Measurements from ENCODE around the gene ELANE.

The ELANE gene

GRCh38 chr19:861756-862580 is 9.9 kb downstream of the ELANE start:
- H3K4me3 ChIP-seq (ENCODE audit: low read length): no peak overlapping the region
- TF ChIP-seq, protein P1, sequence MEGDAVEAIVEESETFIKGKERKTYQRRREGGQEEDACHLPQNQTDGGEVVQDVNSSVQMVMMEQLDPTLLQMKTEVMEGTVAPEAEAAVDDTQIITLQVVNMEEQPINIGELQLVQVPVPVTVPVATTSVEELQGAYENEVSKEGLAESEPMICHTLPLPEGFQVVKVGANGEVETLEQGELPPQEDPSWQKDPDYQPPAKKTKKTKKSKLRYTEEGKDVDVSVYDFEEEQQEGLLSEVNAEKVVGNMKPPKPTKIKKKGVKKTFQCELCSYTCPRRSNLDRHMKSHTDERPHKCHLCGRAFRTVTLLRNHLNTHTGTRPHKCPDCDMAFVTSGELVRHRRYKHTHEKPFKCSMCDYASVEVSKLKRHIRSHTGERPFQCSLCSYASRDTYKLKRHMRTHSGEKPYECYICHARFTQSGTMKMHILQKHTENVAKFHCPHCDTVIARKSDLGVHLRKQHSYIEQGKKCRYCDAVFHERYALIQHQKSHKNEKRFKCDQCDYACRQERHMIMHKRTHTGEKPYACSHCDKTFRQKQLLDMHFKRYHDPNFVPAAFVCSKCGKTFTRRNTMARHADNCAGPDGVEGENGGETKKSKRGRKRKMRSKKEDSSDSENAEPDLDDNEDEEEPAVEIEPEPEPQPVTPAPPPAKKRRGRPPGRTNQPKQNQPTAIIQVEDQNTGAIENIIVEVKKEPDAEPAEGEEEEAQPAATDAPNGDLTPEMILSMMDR (conservative IDR thresholded peaks at IDR 0.05; ENCODE audit: low read depth, low read length): peak; percentile 23

GRCh38 chr19:862581-863314 is 10.6 kb downstream of the ELANE start:
- TF ChIP-seq, protein P1 (conservative IDR thresholded peaks at IDR 0.05; ENCODE audit: low read depth, low read length): no peak
- DNase-seq (ENCODE audit: low read depth): no peak
- no peak overlapping the region for H3K4me3 ChIP-seq (ENCODE audit: low read length)

More at GRCh38 chr19:861756-862580, 9.9 kb downstream of the ELANE start:
- DNase-seq (ENCODE audit: low read depth): no peak

GRCh38 chr19:863315-863620 is 11.2 kb downstream of the ELANE start:
- no peak overlapping the region for H3K4me3 ChIP-seq (ENCODE audit: low read length)

DNA sequence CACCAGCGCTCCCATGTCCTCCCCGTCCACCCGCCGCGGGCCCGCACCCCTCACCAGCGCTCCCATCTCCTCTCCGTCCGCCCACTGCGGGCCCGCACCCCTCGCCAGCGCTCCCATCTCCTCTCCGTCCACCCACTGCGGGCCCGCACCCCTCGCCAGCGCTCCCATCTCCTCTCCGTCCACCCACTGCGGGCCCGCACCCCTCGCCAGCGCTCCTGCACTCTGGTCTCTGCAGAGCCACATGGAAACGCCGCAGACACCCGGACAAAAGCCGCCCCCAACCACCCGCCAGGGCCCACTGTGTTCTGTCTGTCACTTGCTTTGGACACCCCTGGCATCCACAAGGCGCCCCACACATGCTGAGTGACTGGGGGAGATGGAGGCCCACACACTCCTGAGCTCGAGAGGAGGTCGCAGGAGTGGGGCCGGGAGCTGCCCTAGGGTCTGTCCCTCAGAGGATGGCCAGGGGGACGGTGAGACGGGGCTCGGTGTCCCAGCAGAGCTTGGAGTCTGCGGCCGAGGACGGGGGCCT is 14.7 kb downstream of the ELANE start:
- DNase-seq (ENCODE audit: low read depth): no peak
- TF ChIP-seq, protein P1 (conservative IDR thresholded peaks at IDR 0.05; ENCODE audit: low read depth, low read length): no peak
- no peak overlapping the region for H3K4me3 ChIP-seq (ENCODE audit: low read length)

More at GRCh38 chr19:863315-863620, 11.2 kb downstream of the ELANE start:
- no peak for DNase-seq (ENCODE audit: low read depth)
- TF ChIP-seq, protein P1 (conservative IDR thresholded peaks at IDR 0.05; ENCODE audit: low read depth, low read length): no peak

GRCh38 chr19:867301-867793 is 15.2 kb downstream of the ELANE start:
- no peak overlapping the region for H3K4me3 ChIP-seq (ENCODE audit: low read length)
- DNase-seq (ENCODE audit: low read depth): no peak
- TF ChIP-seq, protein P1 (conservative IDR thresholded peaks at IDR 0.05; ENCODE audit: low read depth, low read length): no peak

DNA sequence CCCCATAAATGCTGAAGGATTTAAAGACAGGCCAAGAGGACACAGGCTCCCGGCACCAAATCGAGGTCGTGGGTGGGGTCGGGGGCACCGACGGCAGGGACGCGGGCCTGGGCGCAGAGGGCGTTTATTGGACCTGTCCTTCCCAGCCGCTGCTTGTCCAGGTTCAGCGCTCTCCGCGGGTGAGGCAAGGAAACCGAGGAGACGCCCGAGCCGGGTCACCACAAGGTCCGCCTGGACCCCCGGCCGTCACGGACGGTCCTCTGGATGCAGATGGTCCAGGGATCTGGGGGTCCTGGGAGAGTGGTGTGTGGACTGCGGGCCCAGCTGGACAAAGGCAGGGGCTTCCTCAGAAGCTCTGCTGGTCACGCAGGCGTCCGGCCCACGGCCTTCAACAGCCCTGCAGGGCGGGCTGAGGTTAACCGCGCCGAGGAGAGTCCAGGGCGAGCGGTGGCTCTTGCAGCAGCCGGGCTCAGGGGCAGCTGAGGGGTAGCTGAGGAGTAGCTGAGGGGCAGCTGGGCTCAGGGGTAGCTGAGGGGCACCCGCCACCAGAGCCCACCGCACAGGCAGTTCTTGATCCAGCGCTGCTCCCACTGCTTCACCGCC is 15.9 kb downstream of the ELANE start:
- TF ChIP-seq, protein P1 (conservative IDR thresholded peaks at IDR 0.05; ENCODE audit: low read depth, low read length): no peak
- DNase-seq (ENCODE audit: low read depth): no peak
- no peak overlapping the region for H3K4me3 ChIP-seq (ENCODE audit: low read length)
